ENCODE data around the gene TMSB10.
"Not testable (repeated sequence)": the region's sequence is repeated elsewhere in the genome, so short reads cannot be mapped to it uniquely, and the experiment has no call there.

- TF ChIP-seq POLR2A, CTCF (IDR thresholded peaks at IDR 0.05): not testable (repeated sequence)
Observed at GRCh38 chr2:84875619-84876018, 29.8 kb upstream of the TMSB10 start.

Data from uterus (tissue), 2 donors.